Glutamatergic neuron (in vitro differentiated cells): Measurements from ENCODE around the gene CCDC127. TPM values are rescaled to one million over a fixed set of nuclear protein-coding genes. Genes with fewer than 3 reads are reported as not detected.

Source experiments
- DNase-seq: peaks from one replicate; pipeline ENCODE4 v3.0.0; 2022
- H3K27ac Mint-ChIP-seq: one replicate; pipeline ENCODE4 v1.8.0; 2020; ENCODE audit warnings: mild to moderate bottlenecking, mixed read lengths, inconsistent platforms; ENCODE audit not compliant: unreplicated experiment
- H3K27me3 Mint-ChIP-seq: one replicate; pipeline ENCODE4 v1.8.0; 2020; ENCODE audit warnings: mild to moderate bottlenecking, moderate library complexity, mixed read lengths, inconsistent platforms; ENCODE audit not compliant: unreplicated experiment
- H3K36me3 Mint-ChIP-seq: one replicate; pipeline ENCODE4 v1.8.0; 2020; ENCODE audit warnings: mild to moderate bottlenecking, mixed read lengths, inconsistent platforms; ENCODE audit not compliant: unreplicated experiment
- H3K4me1 Mint-ChIP-seq: one replicate; pipeline ENCODE4 v1.8.0; 2020; ENCODE audit warnings: mild to moderate bottlenecking, low read depth, mixed read lengths, inconsistent platforms; ENCODE audit not compliant: unreplicated experiment
- H3K4me3 Mint-ChIP-seq: one replicate; pipeline ENCODE4 v1.8.0; 2020; ENCODE audit warnings: mild to moderate bottlenecking, mixed read lengths, inconsistent platforms; ENCODE audit not compliant: unreplicated experiment
- H3K9me3 Mint-ChIP-seq: one replicate; pipeline ENCODE4 v1.8.0; 2020; ENCODE audit warnings: mild to moderate bottlenecking, moderate library complexity, mixed read lengths, inconsistent platforms; ENCODE audit not compliant: unreplicated experiment
- total RNA-seq: library from RNA; stranded (reverse); fragmentation: NEBNext Ultra II Directional; extraction: Animal tissue kit (Norgen Biotek cat#: 25700); gene quantifications from one replicate; pipeline ENCODE4 v1.2.1, GENCODE V29; 2021; ENCODE audit not compliant: unreplicated experiment
- TF ChIP-seq, protein P1 (sequence below): fragments of 200-600 bp; sonication (generic); IDR thresholded peaks from one replicate; pipeline ENCODE4 v1.5.0; 2021; ENCODE audit not compliant: partially characterized antibody, unreplicated experiment

CCDC127 gene
- total RNA-seq, 1 donor from 2014 or later: 11.9 TPM

DNA sequence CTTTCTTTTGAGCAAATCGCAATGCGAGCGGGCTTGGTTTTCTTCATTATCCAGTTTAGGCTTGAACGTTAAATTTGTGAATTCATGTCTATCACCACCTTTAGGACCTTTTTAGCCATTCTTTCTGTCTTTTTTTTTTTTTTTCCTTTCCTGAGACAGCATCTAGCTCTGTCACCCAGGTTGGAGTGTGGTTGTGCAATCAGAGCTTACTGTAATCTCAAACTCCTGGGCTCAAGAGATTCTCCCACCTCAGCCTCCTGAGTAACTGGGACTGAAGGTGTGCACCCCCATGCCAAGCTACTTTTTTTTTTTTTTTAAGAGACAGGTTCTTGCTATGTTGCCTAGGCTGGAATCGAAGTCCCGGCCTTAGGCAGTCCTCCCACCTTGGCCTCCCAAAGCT is 65.9 kb downstream of the CCDC127 start:
- H3K9me3 Mint-ChIP-seq: peaks cover 17% of the 10 kb centered on the region
- peaks cover 31% of the 10 kb centered on the region for H3K36me3 Mint-ChIP-seq
- H3K4me3 Mint-ChIP-seq: no peak overlapping the region
- H3K4me1 Mint-ChIP-seq: peaks cover 15% of the 10 kb centered on the region
- TF ChIP-seq, protein P1, sequence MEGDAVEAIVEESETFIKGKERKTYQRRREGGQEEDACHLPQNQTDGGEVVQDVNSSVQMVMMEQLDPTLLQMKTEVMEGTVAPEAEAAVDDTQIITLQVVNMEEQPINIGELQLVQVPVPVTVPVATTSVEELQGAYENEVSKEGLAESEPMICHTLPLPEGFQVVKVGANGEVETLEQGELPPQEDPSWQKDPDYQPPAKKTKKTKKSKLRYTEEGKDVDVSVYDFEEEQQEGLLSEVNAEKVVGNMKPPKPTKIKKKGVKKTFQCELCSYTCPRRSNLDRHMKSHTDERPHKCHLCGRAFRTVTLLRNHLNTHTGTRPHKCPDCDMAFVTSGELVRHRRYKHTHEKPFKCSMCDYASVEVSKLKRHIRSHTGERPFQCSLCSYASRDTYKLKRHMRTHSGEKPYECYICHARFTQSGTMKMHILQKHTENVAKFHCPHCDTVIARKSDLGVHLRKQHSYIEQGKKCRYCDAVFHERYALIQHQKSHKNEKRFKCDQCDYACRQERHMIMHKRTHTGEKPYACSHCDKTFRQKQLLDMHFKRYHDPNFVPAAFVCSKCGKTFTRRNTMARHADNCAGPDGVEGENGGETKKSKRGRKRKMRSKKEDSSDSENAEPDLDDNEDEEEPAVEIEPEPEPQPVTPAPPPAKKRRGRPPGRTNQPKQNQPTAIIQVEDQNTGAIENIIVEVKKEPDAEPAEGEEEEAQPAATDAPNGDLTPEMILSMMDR: no peak
- H3K27ac Mint-ChIP-seq: no peak overlapping the region
- H3K27me3 Mint-ChIP-seq: peaks cover 3% of the 10 kb centered on the region
- no peak for DNase-seq

DNA sequence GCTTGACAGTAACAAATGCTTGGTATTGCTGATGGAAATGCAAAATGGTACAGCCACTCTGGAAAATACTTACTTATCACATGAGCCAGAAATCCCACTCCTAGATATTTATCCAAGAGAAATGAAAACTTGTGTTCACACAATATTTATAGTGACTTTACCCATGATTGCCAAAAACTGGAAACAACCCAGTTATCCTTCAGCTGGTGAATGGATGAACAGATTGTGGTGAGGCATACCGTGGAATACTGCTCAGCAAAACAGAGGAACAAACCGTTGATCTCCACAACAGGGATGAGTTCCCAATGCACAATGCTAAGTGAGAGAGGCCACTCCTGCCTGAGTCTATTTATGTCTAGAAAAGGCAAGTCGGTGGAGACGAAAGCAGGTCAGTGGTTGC is 67.2 kb downstream of the CCDC127 start:
- peaks cover 21% of the 10 kb centered on the region for H3K9me3 Mint-ChIP-seq
- peaks cover 1% of the 10 kb centered on the region for H3K27me3 Mint-ChIP-seq
- peaks cover 15% of the 10 kb centered on the region for H3K4me1 Mint-ChIP-seq
- H3K4me3 Mint-ChIP-seq: no peak overlapping the region
- peaks cover 33% of the 10 kb centered on the region for H3K36me3 Mint-ChIP-seq
- DNase-seq: no peak
- no peak overlapping the region for H3K27ac Mint-ChIP-seq
- TF ChIP-seq, protein P1: no peak

DNA sequence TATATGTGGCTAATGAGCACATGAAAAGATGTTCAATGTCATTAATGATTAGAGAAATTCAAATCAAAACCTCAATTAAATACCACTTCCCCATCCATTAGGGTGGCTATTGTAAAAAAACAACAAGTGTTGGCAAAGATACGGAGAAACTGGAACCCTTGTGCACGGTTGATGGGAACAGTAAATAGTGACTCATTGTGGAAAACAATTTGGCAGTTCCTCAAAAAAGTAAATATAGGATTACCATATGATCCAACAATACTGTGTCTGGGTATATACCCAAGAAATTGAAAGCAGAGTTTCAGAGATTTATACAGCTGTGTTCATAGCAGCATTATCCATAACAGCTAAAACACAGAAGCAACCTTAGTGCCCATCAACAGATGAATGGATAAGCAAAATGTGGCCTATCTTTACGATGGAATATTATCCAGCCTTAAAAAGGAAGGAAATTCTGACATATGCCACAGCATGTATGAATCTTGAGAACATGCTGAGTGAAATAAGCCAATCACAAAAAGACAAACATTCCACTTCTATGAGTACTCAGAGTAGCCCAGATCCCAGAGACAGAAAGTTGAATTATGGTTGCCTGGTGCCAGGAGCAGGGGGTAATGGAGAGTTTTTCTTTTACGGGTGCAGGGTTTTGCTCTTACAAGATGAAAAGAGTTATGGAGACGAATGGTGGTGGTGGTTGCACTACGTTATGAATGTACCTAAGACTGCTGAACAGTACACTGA is 68.0 kb downstream of the CCDC127 start:
- no peak overlapping the region for H3K27ac Mint-ChIP-seq
- H3K9me3 Mint-ChIP-seq: peaks cover 19% of the 10 kb centered on the region
- DNase-seq: no peak
- peaks cover 11% of the 10 kb centered on the region for H3K4me1 Mint-ChIP-seq
- peaks cover 27% of the 10 kb centered on the region for H3K36me3 Mint-ChIP-seq
- H3K4me3 Mint-ChIP-seq: no peak overlapping the region
- peaks cover 1% of the 10 kb centered on the region for H3K27me3 Mint-ChIP-seq
- TF ChIP-seq, protein P1: no peak

DNA sequence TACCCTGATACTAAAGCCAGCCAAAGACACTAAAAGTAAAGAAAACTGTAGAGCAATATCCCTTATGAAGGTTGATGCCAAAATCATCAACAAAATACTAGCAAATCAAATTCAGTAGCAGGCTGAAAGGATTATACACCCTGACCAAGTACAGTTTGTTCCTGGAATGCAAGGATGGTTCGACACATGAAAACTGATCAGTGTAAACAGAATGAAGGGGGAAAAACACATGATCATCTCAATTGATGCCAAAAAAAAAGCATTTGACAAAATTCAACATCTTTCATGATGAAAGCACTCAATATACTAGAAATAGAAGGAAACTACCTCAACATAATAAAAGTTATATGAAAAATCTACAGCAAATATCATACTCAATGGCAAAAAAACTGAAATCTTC is 70.2 kb downstream of the CCDC127 start:
- H3K4me1 Mint-ChIP-seq: no peaks in the 10 kb centered on the region
- DNase-seq: no peak
- peaks cover 22% of the 10 kb centered on the region for H3K9me3 Mint-ChIP-seq
- H3K4me3 Mint-ChIP-seq: no peak overlapping the region
- H3K27ac Mint-ChIP-seq: no peak overlapping the region
- H3K36me3 Mint-ChIP-seq: peaks cover 25% of the 10 kb centered on the region
- TF ChIP-seq, protein P1: no peak
- H3K27me3 Mint-ChIP-seq: peaks cover 5% of the 10 kb centered on the region

Other genes starting within 250 kb of the CCDC127 start
- gene PLEKHG4B, start 126.0 kb downstream of the CCDC127 start, total RNA-seq: 49.4 TPM
- not detected for gene LRRC14B, start 26.7 kb downstream of the CCDC127 start, total RNA-seq
- gene SDHA, start 167 bp upstream of the CCDC127 start, total RNA-seq: 81.3 TPM
- gene PDCD6, start 53.5 kb upstream of the CCDC127 start, total RNA-seq: 56.9 TPM
- 2.0 TPM for gene AHRR, start 103.6 kb upstream of the CCDC127 start, total RNA-seq
- gene EXOC3, start 225.0 kb upstream of the CCDC127 start, total RNA-seq: 55.4 TPM